PC-3 (cell line): ENCODE measurements around the gene GRAMD2A.

Source experiments
- EZH2 ChIP-seq: fragments of 300-600 bp; sonication (generic); IDR thresholded peaks from one replicate; pipeline ENCODE4 v1.6.1; 2017; ENCODE audit warnings: antibody characterized with exemption, mild to moderate bottlenecking, low read length; ENCODE audit not compliant: unreplicated experiment
- TF ChIP-seq, protein P1 (sequence below): fragments of 300-600 bp; sonication (generic); conservative IDR thresholded peaks from 2 replicates; pipeline ENCODE4 v1.5.1; 2017; ENCODE audit warnings: antibody characterized with exemption, low read depth, mild to moderate bottlenecking, low read length

DNA sequence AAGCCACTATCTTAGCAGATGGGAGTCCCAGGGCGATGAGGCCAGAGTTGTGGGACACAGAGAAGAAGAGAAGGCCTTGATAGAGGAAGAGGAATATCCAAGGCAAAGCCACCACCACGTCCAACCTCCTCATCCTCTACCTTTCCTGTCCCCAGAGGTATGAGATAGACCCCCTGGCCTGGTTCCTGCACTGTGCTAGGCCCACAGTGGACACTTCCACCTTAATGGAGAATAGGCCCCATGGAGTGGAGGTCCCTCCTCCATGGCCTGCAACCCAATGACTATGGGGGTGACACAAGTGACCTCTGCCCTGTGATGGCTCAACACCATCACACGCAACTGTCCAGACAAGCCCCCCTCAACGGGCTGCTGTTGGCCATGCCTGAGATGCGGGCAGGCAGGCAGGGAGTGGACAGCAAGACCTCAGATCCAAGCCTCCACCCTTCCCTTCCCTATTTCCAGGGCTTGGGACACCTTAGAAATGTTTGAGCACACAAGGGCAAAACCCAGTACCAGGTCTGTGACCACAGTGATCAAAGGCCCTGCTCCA, 36.8 kb downstream of the GRAMD2A start:
- TF ChIP-seq, protein P1, sequence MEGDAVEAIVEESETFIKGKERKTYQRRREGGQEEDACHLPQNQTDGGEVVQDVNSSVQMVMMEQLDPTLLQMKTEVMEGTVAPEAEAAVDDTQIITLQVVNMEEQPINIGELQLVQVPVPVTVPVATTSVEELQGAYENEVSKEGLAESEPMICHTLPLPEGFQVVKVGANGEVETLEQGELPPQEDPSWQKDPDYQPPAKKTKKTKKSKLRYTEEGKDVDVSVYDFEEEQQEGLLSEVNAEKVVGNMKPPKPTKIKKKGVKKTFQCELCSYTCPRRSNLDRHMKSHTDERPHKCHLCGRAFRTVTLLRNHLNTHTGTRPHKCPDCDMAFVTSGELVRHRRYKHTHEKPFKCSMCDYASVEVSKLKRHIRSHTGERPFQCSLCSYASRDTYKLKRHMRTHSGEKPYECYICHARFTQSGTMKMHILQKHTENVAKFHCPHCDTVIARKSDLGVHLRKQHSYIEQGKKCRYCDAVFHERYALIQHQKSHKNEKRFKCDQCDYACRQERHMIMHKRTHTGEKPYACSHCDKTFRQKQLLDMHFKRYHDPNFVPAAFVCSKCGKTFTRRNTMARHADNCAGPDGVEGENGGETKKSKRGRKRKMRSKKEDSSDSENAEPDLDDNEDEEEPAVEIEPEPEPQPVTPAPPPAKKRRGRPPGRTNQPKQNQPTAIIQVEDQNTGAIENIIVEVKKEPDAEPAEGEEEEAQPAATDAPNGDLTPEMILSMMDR: no peak
- no peak for TF ChIP-seq EZH2
